Suppressor macrophage treated with lipopolysaccharide for 4 hours (primary cell): Measurements from ENCODE around the gene STK17A.

Experiments used
- DNase-seq: peaks from one replicate; pipeline ENCODE4 v3.0.0-alpha.2; 2020

Gene STK17A

DNA sequence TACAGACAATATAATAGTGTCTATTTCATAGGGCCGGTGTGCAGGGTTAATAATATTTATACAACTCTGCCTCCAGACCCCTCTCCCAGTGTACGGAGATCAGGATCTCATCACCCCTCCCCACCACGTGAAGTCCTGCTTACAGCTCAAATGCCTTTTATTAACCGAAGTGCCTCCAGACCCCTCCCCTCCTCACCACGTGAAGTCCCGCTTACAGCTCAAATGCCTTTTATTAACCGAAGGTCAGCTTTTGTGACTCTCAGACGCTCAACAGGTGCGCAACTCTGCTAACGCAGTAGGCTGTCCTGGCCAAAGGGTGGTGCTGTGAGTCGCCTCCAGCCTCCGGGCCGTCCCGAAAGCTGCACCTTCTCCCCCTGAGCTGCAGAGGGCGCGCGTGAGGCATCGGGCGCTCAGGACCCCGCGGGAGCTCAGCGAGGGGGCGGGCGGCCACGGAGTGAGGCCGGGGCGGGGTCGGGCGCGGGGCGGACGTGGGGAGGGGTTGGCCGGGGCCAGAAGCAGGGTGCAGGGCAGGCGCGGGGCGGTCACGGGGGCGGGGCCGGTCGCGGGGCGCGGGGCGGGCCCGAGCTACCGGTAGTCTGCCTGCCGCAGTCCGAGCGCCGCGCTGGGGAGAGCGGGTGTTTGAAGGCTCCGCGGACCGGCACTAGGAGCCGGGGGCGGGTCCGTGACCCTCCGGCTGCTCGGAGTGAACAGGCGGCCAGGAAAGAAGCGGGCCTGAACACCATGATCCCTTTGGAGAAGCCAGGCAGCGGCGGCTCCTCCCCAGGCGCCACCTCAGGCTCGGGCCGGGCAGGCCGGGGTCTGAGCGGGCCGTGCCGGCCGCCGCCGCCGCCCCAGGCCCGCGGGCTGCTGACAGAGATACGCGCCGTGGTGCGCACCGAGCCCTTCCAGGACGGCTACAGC, at the start of gene STK17A:
TSS of gene STK17A (plus strand) at position 606 of the 921 bp plus-strand sequence. CDS start at position 742, 136 bp downstream.
- DNase-seq = peak; percentile 97

DNA sequence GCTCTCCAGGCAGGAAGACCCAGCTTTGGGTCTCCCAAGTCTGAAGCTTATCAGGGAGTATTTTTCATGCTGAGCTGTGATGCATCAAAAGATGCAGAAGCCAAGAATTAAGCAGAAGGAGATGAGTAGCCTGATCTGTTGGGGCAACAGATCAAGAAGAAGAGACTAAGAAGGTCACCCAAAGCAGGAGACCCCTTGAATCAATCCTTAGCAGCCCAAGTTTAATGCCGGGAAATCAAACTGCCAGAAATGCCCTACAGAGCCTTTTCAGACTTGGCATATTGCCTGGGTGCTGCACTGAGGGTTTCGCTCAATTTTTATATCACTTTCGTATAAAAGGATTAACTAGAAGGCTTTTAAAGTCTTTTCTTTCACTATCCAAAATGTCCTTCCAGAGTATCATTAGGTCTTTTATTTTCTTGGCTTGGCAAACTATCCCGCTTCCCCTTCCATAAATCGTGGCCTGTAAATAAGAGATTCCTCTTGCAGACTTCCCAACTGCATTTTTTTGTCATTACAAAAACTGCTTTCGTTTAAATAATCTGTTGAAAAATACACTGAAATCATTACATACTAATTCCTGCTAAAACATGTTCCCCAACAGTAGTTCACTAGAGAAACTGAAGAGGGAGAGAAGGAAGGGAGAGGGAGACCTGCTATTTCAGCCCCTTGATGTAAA, 49.0 kb upstream of the STK17A start:
- DNase-seq = no peak

DNA sequence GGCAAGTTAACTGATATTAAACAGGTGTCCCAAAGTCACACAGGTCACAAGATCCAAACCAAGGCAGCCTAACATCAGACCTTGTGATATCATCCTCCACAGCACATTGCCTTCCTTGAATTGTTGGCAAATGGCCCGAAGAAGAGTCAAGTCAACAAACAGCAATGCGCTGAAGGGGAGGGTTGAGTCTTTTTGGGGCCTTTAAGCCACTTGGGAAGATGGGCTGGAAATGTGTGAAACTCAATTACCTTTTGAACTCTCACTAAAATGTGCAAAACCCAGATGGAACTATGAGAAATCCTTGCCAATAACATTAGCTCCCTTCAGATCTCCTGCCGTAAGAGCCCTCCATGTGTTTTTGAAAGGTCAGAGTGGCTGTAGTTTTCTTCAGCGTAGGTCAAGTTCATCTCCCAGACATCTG, 47.9 kb upstream of the STK17A start:
- DNase-seq = no peak

DNA sequence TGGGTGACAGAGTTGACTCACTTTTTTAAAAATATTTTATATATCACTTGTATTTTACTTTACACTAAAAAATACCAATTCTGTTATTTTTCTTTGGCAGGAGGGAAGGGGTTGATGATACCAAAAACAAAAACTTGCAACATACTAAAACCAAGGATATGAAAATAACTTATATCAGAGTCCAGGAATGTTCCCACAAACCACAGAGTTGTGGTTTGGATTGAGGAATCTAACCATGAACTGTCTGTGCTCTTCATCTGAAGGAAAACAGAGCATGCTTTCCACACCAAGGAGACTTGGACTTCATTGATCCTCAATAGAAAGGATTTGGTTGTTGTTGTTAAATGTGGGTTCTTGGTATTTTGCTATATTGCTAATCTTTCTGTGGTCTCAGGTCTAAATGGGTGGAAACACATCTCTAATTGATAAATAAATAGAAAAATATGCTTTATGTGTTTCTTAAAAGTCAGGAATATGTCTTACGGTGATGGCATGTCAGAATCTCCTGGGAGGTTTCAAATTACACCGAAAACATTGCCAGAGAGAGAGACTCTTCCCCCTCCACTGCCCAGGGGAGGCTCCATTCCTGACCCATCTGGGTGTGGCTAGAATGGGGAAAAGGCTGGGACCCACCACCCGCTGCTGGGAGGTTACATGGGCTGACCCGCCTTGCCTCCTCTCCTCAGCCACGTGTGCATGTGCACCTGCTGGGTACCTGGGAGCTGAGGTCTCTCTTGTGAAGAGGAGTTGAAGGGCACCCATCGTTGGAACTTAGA, 46.9 kb upstream of the STK17A start:
- no peak for DNase-seq

DNA sequence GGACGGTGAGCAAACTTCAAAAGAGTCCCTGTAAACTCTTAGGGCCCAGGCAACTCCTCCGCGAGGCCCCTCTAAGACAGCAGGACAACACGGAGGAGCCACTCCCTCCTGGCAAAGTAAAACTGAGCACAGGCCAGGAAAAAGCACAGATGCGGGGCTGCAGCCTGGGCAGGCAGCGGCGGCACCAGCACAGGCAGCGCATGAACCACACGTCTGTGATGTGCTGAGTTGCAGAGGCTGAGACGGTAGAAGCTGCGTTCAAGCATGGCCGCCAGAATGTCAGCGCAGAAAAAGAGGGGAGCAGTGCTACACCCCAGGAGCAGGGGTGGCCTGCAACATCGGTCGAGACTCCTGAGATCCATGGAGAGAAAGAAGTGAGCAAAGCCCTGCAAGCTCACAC, 46.1 kb upstream of the STK17A start:
- DNase-seq = no peak

DNA sequence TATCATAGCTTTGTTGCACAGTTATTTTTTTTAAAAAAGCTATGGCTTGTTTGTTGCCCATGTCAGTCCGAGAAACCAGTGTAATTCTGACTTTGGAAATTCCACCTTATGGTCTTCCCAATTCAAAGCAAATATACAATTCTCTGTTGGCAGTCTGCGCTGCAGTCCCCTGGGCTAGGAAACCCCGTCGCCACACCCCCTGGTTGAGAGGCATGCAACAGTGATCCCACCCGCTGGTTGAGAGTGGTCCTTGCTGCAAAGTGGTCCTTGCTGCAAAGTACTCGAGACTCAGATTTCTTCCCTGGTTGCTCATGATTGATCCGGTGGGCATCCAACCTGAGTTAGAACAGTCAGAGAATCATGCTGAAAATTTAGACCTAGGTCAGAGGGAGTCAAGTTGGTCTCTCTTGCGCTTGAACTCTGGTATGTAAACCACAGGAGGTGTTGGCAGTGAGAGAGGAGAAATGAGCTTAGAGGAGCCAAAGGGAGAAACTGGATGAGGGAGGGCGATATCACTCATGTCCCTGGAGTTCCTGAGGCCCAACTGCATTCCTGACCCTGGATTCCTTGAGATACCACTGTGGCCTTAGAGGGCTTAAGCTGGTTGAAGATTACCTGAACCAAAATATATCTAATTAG, 45.0 kb upstream of the STK17A start:
- no peak for DNase-seq

DNA sequence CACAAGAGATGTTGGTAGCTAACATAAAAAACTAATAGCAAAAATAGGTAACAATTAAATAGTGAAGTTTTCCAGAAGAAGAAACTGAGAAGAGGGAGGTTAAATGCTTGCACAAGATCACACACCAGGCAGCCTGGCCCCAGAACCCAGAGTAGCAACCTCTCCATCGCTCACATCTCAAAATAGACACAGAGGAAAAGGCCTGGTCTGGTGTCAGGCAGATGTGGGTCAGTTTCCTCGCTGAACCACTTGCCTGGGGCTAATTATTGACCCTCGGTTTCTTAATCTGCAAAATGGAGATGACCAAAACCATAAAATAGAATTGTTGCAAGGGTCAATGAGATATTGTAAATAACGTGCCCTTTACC, 44.5 kb upstream of the STK17A start:
- DNase-seq = no peak

DNA sequence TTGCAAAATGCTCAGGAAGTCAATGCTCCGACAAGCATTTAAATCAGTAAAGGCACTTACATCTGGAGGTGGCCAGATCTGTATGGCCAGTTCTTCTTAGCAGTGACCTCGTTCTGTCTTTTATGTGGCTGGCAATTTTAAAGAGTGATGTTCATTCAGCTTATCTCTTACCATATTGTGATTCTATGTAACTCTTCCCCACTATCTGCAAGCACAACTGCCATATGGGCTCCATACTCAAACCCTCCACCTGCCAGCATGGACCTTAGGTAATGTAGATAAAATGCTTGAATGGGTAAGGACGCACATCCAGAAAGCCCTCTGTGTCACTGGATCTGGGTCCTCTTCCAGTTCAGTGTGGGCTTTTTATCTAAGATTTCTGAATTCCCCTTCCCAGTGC, 42.4 kb upstream of the STK17A start:
- no peak for DNase-seq

DNA sequence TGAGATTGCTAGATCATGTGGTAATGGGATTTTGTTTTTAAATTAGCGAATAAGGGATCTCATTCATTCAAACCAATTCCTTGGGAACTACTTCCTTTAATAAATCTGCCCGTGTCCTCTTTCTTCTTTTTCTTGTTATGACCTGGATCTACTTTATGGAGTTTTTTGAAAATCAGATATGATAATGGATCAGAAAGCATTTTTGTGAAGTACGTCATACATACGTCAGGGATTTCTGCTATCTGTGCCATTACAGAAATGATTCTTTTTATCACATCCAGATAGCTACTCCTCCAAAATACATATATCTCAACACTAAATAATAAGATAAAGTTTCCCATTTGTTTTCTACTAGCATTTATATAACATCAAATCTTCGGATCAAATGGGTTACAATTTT, 40.2 kb upstream of the STK17A start:
- no peak for DNase-seq

DNA sequence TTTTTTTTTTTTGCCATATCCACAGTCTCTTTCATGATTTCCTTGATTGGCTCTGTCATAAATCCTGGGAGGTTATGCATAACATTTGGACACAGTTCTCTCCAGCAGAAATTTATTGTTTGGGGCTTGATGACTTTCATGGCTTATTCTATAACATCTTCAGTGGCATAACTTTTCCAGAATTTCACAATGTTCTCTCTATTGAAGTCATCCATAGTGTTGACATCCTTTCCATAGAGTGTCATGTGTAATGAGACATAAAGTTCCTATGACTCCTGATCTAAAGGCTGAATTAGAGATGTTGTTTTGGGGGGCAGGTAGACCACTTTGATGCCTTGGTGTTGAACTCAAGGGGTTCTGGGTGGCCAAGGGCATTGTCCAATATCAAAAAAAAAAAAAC, 36.7 kb upstream of the STK17A start:
- DNase-seq = peak; percentile 69

DNA sequence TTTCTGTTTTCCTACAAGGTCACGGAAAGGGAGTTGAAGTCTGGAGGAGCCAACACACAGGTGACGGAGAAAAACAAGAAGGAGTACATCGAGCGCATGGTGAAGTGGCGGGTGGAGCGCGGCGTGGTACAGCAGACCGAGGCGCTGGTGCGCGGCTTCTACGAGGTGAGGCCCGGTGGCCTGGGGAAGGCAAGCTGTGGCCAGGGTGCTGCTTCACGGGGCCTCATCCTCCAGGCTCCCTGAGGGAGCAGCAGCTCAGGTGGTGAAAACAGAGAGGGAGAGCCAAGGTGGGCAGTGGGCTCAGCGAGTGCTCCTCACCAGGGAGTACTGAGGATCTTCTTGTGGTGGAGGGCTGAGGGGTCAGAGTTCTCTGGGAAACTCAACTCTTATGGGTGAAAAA, 32.5 kb upstream of the STK17A start:
- no peak for DNase-seq

DNA sequence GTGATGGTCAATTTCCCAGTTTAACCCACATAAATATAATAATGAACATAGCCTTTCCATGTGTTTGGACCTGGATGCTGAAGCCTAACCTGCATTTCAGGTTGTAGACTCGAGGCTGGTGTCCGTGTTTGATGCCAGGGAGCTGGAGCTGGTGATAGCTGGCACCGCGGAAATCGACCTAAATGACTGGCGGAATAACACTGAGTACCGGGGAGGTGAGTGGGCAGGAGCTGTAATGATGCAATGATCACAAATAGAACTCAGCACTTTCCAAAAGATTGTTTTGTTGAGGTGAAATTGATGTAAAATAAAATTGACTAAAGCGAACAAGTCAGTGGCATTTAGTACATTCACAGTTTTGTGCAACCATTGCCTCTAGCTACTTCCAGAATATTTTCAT, 30.8 kb upstream of the STK17A start:
- no peak for DNase-seq

DNA sequence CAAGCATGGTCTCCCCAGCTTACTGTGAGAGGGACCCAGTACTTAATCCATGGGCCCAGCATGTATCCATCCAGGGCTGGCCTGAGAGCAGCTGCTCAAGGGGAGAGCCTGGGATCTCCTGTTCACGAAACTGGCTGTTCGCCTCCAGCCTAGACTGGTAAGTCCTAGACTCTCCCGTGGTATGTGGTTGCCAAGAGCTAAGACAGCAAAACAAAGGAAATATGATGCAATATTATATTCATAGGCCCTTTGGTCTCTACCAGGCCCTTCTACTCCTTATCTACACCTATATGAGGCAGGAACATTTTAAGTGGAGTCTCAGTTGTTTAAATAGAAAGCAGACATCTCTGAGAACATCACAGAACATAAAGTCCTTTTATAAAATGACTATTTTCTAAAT, 28.9 kb upstream of the STK17A start:
- no peak for DNase-seq

DNA sequence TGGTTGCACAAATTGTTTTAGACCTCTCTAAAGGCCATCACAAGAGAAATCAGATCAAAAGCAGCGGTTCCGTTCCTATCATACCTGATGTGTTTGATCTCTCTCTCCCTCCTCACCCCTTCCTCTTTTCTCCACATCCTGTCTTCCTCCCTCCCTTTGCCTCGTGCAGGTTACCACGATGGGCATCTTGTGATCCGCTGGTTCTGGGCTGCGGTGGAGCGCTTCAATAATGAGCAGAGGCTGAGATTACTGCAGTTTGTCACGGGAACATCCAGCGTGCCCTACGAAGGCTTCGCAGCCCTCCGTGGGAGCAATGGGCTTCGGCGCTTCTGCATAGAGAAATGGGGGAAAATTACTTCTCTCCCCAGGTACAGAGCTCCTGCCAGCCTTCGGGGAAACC, 28.5 kb upstream of the STK17A start:
- no peak for DNase-seq

DNA sequence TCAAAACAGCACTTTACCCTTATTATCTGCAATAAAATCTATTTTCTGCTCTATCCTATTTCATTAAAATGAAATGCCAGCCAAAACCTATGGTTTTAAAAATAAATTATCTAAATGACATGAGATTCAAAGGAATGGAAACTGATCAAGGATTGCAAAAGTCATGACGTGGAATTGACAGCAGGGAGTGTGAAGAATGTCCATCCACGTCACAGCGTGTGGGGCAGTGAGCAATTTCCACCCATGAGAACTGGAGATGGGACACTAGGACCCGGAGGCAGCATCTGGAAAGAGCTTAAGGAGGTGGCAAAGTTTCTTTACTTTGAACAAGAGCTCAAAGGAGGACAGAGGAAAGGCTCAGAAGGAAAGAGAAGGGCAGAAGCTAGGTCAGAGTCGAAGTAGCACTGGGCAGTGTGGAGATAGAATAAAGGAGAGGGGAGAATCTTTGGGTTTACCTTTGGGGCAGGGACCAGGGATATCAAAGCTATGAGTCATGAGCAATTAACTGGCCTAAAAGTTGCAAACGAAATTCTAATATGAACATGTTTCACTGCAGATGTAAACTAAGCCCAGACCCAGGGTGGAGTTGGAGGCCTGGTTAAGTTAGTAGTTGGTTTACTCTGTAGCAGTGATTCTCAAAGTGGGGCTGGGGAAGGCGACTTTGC, 24.9 kb upstream of the STK17A start:
- DNase-seq = no peak

DNA sequence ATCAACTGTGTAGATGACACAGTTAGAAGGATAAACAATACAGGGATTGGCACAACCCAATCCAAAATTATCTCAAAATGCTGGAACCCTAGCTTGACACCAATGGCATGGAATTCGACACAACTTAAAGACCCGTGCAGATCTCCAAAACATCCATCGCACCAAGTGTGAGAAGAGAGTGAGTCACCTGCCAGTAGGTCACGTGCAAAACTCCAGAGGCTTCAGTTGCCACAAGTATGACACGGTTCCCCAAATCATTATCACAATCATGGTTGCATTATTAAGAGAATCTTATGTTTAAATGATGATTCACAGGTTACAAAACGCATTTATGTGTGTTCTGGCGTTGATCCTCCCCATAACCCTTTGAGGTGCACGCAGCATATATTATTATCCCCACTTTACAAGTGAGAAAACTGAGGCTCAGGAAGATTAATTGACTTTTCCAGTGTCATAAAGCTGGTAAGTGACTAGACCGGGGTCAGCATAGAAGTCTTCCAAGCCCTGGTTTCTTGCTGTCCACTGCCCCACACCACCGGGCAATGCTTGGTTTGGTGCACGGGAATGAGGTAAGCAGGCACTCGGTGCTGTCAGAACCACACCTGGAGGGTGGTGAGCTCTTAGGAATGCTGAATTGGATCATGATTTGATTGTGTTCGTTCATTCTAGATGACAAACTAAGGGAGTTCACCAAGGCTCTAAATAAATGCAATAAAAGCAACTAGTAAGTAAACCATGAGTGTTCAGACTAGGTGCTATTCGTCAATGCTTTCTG, 23.6 kb upstream of the STK17A start:
- peak; percentile 16 for DNase-seq

DNA sequence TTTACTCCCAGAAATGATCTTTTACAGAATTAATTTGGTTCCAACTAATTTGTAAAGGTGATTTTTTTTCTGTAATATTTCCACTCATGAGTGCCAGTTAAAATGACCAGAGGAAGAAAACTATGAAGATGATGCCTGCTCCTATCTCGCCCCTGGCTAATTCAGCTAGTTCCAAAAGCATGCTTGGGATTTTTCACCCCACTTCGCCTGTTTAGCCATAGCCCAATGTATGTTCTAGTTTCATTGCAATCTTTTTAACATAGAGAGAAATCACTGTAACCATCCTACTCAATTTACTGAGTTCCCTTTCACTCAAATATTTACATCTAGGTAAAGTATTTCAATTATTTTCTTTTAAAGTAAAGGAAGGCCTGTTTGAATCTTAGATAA, 23.0 kb upstream of the STK17A start:
- DNase-seq = no peak

DNA sequence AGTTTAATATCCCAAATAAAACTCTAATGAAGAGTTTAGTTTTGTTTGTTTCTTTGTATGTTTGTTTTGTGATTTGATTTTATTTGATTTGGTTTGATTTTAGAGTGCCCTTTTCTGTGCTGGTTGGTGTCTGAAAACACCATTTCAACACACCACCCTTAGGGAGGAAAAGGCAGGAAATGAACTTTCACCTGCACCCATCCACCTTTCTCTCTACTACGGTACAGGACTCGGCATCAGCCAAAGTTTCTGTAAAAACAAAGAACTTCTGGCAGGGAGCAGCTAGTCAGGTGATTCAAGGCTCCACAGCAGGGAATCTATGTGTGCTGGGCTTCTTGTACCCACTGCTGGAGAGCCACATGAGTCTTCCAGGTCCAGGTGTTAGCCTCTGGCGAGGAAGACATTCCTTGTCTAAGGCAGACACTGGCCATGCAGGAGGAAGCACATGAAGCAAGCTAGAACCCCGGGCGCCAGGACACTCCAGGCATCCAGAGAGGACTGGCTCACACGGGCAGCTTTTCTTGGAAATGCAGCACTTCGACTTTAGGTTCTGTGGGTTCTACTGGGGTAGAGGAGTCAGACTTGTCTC, 22.1 kb upstream of the STK17A start:
- DNase-seq = no peak

DNA sequence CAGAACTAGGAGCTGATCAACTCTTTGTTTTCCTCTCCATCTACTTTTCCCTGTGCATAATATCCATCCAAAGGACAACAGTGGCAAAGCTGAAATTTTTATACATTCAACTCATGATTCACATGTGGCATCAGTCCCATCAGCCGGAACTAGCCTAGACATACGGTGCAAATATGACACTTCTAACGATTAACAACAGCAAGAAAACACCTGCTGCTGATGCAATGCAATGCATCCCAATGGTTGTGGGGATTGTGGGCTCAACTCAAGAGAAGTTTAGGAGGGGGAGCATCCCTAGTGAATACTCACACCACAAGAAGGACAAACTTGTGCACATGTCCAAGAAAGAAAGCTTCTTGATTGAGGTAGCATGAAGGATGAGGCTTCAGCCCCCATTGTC, 20.5 kb upstream of the STK17A start:
- no peak for DNase-seq

DNA sequence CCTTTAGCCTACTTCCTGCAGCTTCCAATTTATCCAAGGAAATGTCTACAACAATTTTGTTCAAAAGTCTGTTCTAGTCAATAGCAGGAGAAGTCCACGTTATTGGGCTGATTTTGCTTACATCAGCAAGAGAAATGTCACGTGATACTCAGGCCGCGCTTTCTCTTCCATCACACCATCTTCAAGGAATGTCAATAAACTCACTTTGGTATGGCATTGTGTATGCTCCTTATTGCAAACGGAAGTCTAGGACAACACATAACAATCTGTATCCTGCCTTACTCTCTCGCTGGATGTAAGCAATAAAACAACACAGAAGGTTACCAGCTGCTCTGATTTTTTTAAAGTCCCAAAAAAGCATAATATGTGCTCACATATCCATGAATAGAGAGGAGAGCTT, 17.1 kb upstream of the STK17A start:
- DNase-seq = no peak

DNA sequence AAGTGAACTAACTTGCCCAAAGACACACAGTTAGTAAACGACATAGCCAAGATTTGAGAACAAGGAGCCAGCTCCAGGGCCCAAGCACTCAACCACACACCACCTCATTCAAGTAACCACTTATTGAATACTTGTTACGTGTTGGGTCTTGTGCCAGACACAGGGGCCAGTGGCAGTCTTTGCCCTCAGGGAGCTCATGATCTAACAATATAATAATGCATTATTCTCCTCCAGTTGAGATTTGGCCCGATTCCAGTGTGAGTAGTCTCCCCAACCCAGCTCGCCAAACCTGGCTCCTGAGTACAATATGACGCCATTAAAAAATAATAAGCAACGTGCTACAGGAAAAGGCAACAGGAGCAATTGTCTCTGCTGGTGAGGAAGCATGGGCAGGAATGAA, 14.4 kb upstream of the STK17A start:
- DNase-seq = no peak
